Left lung (tissue), 10 donors: Measurements from ENCODE around the gene MEAK7. TPM values are rescaled to one million over a fixed set of nuclear protein-coding genes. Genes with fewer than 3 reads are reported as not detected.
"Not testable (repeated sequence)": the region's sequence is repeated elsewhere in the genome, so short reads cannot be mapped to it uniquely, and the experiment has no call there.

ENCODE experiments used
- ATAC-seq: fragments of 200-7000 bp; cut with Tn5 transposase; one replicate; pipeline ENCODE4 v1.9.1; 2020; ENCODE audit warnings: moderate library complexity
- DNase-seq, 4 donors: peaks; one replicate each; pipeline ENCODE4 v3.0.0-alpha.2; 2013 to 2020
- H3K27ac ChIP-seq, 2 donors: fragments of 200-600 bp; sonication (generic) in 1 of 2; one replicate each; pipeline versions ENCODE4 v1.5.0 to v1.8.0; 2020 to 2021
- H3K27me3 ChIP-seq, 2 donors: fragments of 200-600 bp; sonication (generic) in 1 of 2; one replicate each; pipeline versions ENCODE4 v1.5.0 to v1.8.0; 2020 to 2021
- H3K36me3 ChIP-seq, 2 donors: fragments of 200-600 bp; sonication (generic) in 1 of 2; one replicate each; pipeline versions ENCODE4 v1.5.0 to v1.8.0; 2020 to 2021
- H3K4me1 ChIP-seq, 2 donors: fragments of 200-600 bp; one replicate each; pipeline ENCODE4 v1.8.0; 2021
- H3K4me3 ChIP-seq, 2 donors: fragments of 200-600 bp; sonication (generic) in 1 of 2; one replicate each; pipeline versions ENCODE4 v1.5.0 to v1.8.0; 2020 to 2021; ENCODE audit warnings: mild to moderate bottlenecking in 1 of 2
- H3K9me3 ChIP-seq, 2 donors: fragments of 200-600 bp; sonication (generic) in 1 of 2; one replicate each; pipeline versions ENCODE4 v1.5.0 to v1.8.0; 2020 to 2021
- intact Hi-C, 2 donors: fragments of 100-400 bp; cut with DNase I; formaldehyde crosslinking; loops; one replicate each; pipeline versions ENCODE4 v1.11.2 to v1.14.2; 2022
- polyA plus RNA-seq, 6 donors: library from polyadenylated mRNA; unstranded; fragments of 120-200 nt; gene quantifications; one replicate each; pipeline ENCODE4 v1.2.1, GENCODE V29; 2013; ENCODE audit not compliant: insufficient read length in 6 of 6
- total RNA-seq, 2 donors: library from RNA; stranded (reverse); fragmentation: NEBNext Ultra II Directional; extraction: Animal tissue kit (Norgen Biotek cat#: 25700); gene quantifications; one replicate each; pipeline ENCODE4 v1.2.1, GENCODE V29; 2021
- TF ChIP-seq, protein P1 (sequence below), 2 donors: fragments of 200-600 bp; sonication (generic) in 1 of 2; IDR thresholded peaks; one replicate each; pipeline versions ENCODE4 v1.5.0 to v1.8.0; 2021; ENCODE audit warnings: antibody characterized with exemption in 2 of 2
- donor health status: DM: no; HTN: yes; CAD: no.
- donor health status: DM: no; HTN: no; CAD: no.

Gene MEAK7
- total and polyA plus RNA-seq, 8 donors, result 13.1 to 22.3 (median 20.3) TPM

- DNase-seq (no peak), ATAC-seq (no peak)
- TF ChIP-seq, protein P1, sequence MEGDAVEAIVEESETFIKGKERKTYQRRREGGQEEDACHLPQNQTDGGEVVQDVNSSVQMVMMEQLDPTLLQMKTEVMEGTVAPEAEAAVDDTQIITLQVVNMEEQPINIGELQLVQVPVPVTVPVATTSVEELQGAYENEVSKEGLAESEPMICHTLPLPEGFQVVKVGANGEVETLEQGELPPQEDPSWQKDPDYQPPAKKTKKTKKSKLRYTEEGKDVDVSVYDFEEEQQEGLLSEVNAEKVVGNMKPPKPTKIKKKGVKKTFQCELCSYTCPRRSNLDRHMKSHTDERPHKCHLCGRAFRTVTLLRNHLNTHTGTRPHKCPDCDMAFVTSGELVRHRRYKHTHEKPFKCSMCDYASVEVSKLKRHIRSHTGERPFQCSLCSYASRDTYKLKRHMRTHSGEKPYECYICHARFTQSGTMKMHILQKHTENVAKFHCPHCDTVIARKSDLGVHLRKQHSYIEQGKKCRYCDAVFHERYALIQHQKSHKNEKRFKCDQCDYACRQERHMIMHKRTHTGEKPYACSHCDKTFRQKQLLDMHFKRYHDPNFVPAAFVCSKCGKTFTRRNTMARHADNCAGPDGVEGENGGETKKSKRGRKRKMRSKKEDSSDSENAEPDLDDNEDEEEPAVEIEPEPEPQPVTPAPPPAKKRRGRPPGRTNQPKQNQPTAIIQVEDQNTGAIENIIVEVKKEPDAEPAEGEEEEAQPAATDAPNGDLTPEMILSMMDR (IDR thresholded peaks at IDR 0.05), result no peak
- H3K27me3 ChIP-seq, result no peaks in the 10 kb centered on the region
- peak overlapping the region in 1 of 2 donors; percentile 53 for H3K27ac ChIP-seq
- H3K4me3 ChIP-seq, result no peak overlapping the region
- H3K9me3 ChIP-seq, result peaks cover 0 to 6% of the 10 kb centered on the region in 2 donors
- intact Hi-C loops, result loop anchor here in 1 of 2 donors (10.0 kb wide), 1 partner anchor 196 kb away; no protein-coding TSS in a partner anchor
- peaks cover 13 to 46% of the 10 kb centered on the region in 2 donors for H3K4me1 ChIP-seq
- no peaks in the 10 kb centered on the region for H3K36me3 ChIP-seq
Measured at GRCh38 chr16:84528322-84528721, 23.9 kb upstream of the MEAK7 start.

DNA sequence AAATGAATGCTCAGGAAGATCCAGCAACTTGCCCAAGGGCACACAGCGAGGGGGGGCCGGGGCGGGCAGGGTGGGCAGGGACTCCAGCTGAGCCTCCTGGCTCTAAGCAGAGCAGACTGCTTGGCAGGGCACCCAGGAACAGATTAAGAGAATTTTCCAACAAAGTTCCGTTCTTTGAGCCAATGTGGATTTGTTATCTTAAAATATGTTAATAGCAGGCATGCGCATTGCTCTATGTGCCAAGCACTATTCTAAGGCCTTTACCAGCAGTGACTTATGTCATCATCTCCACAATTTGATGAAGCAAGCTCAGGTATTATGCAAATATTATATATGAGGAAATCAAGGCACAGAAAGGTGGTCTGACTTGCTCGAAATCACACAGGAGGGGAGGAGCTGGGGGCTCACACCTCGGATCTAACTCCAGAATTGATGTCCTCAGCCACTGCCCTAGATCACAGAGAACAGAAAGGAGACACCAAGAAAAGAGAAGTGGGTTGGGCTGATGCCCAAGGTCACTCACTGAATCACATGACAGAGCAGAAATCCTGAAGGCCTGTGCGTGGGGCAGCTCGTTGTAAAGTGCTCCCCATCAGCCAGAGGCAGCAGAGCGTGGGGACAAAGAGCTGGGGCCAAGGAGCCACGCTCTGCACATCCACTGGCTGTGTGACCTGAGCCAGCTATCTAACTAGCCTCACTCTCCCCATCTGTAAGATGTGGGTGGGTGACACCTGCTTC, 23.2 kb upstream of the MEAK7 start:
- intact Hi-C loops, result loop anchor here in 1 of 2 donors (10.0 kb wide), 1 partner anchor 197 kb away; no protein-coding TSS in a partner anchor
- Histone ChIP-seq H3K9me3 (peaks cover 0 to 6% of the 10 kb centered on the region in 2 donors), H3K36me3 (no peaks in the 10 kb centered on the region), H3K27ac (peak overlapping the region; percentile 53 to 69), H3K4me1 (peaks cover 12 to 40% of the 10 kb centered on the region in 2 donors), H3K4me3 (no peak overlapping the region), H3K27me3 (no peaks in the 10 kb centered on the region)
- DNase-seq (no peak), ATAC-seq (peak; percentile 35)
- TF ChIP-seq, protein P1 (IDR thresholded peaks at IDR 0.05), result no peak

DNA sequence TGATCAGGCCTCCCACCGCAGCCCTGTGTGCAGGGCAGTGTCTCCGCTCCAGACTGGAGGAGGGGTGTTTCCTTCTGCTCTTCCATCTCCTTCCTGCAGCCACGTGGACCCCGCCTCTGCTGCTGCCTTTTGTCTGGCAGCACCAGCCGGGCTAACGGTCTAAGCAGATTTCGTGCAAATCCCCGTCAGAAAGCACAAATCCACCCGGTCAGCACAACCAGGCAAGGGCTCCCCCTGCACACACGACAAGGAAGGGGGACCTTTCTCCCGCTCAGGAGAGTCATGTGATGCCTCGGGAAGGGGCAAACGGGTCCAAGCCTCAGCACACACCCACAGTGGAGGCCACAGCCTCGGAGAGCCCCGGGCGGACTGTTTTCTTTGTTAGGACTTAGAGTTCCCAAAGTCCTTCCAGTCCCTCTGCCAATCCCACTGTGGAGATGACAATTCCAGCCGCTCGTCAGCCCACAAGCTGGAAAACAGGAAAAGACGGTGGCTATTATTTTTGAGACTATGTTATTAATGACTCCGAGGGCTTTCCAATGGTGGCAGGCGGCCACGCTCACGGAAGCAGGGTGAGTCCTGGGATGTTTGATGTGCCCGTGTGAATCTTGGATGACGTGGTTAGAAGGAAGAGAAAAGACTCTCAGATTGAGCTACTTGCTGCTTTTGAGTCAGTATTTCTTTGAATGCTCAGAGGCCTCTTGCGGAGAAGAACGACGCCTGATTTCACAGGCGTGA, 22.5 kb upstream of the MEAK7 start:
- peaks cover 5 to 33% of the 10 kb centered on the region in 2 donors for H3K4me1 ChIP-seq
- H3K27ac ChIP-seq, result peak overlapping the region; percentile 53 to 69
- ATAC-seq, result peak; percentile 29
- no peak overlapping the region for H3K4me3 ChIP-seq
- DNase-seq, result peak in 2 of 4 donors; percentile 40 to 65
- no peaks in the 10 kb centered on the region for H3K36me3 ChIP-seq
- no peaks in the 10 kb centered on the region for H3K27me3 ChIP-seq
- TF ChIP-seq, protein P1 (IDR thresholded peaks at IDR 0.05), result no peak
- H3K9me3 ChIP-seq, result peaks cover 0 to 6% of the 10 kb centered on the region in 2 donors
- intact Hi-C loops, result loop anchor here in 1 of 2 donors (10.0 kb wide), 1 partner anchor 198 kb away; no protein-coding TSS in a partner anchor

- H3K4me1 ChIP-seq, result peaks cover 4 to 25% of the 10 kb centered on the region in 2 donors
- not testable (repeated sequence) for ATAC-seq, H3K27ac ChIP-seq, DNase-seq, H3K27me3 ChIP-seq, H3K4me3 ChIP-seq, H3K36me3 ChIP-seq, H3K9me3 ChIP-seq
- intact Hi-C loops, result loop anchor here in 1 of 2 donors (10.0 kb wide), 1 partner anchor 200 kb away; no protein-coding TSS in a partner anchor
Measured at GRCh38 chr16:84524941-84525581, 20.6 kb upstream of the MEAK7 start.

GRCh38 chr16:84524346-84524920, 20.0 kb upstream of the MEAK7 start:
- intact Hi-C loops, result loop anchor here in 1 of 2 donors (10.0 kb wide), 1 partner anchor 200 kb away; no protein-coding TSS in a partner anchor
- Histone ChIP-seq H3K4me1 (peaks cover 4 to 25% of the 10 kb centered on the region in 2 donors), H3K4me3 (no peak overlapping the region), H3K27ac (no peak overlapping the region), H3K27me3 (no peaks in the 10 kb centered on the region), H3K36me3 (no peaks in the 10 kb centered on the region), H3K9me3 (peaks cover 0 to 1% of the 10 kb centered on the region in 2 donors)
- DNase-seq, result no peak
- TF ChIP-seq, protein P1 (IDR thresholded peaks at IDR 0.05), result no peak
- no peak for ATAC-seq
